ENCODE results near the gene VIM.

VIM gene

GRCh38 chr10:17210361-17210760 is 17.7 kb upstream of the VIM start:
- no peak overlapping the region for H3K27ac ChIP-seq (ENCODE audit: low read depth, low read length)
- H3K9ac ChIP-seq (ENCODE audit: low read length) = no peak overlapping the region
- no peak overlapping the region for H3K4me3 ChIP-seq (ENCODE audit: low read depth in 1 of 2, low read length in 2 of 2)
- no peaks in the 10 kb centered on the region for H3K27me3 ChIP-seq (ENCODE audit: control insufficient read depth in 1 of 2, insufficient read depth in 2 of 2, low read length in 2 of 2)
- H3K9me3 ChIP-seq (ENCODE audit: low read length) = no peaks in the 10 kb centered on the region
- H3K4me1 ChIP-seq (ENCODE audit: insufficient read depth, low read length) = no peaks in the 10 kb centered on the region
- H3K36me3 ChIP-seq (ENCODE audit: insufficient read depth, low read length) = no peaks in the 10 kb centered on the region

GRCh38 chr10:17212802-17213221 is 15.2 kb upstream of the VIM start:
- Histone ChIP-seq H3K36me3 (ENCODE audit: insufficient read depth, low read length) (no peaks in the 10 kb centered on the region), H3K4me1 (ENCODE audit: insufficient read depth, low read length) (no peaks in the 10 kb centered on the region), H3K4me3 (ENCODE audit: low read depth in 1 of 2, low read length in 2 of 2) (no peak overlapping the region), H3K27me3 (ENCODE audit: control insufficient read depth in 1 of 2, insufficient read depth in 2 of 2, low read length in 2 of 2) (no peaks in the 10 kb centered on the region), H3K9me3 (ENCODE audit: low read length) (no peaks in the 10 kb centered on the region), H3K27ac (ENCODE audit: low read depth, low read length) (no peak overlapping the region), H3K9ac (ENCODE audit: low read length) (no peak overlapping the region)

DNA sequence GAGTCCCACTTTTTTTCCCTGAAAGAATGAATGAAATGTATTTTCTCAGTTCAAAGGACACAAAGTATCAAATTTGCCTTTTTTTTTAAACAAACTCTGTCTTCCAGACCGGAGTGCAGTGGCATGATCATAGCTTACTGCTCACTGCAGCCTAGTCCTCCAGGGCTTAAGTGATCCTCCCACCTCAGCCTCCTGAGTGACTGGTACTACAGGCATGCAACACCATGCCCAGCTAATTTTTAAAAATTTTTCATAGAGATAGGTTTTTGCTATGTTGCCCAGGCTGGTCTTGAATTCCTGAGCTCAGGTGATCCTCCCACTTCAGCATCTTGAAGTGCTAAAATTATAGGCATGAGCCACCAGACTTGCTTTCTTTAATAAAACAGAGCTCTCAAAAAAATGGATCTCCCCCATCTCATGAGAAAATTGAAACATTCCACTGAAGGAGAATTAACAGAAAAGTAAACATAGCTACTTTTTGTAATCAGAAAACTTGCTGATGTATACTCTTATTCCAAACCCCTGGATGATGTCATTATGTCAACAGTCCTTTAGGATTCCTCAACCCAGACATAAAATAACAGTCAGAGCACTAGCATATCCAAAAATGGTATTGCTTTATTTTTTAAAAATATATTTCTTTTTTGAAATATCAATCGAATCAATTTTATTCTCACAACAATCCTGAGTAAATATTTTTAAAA is 14.2 kb upstream of the VIM start:
- Histone ChIP-seq H3K36me3 (ENCODE audit: insufficient read depth, low read length) (no peaks in the 10 kb centered on the region), H3K27ac (ENCODE audit: low read depth, low read length) (no peak overlapping the region), H3K27me3 (ENCODE audit: control insufficient read depth in 1 of 2, insufficient read depth in 2 of 2, low read length in 2 of 2) (no peaks in the 10 kb centered on the region), H3K9me3 (ENCODE audit: low read length) (no peaks in the 10 kb centered on the region), H3K4me3 (ENCODE audit: low read depth in 1 of 2, low read length in 2 of 2) (no peak overlapping the region), H3K4me1 (ENCODE audit: insufficient read depth, low read length) (no peaks in the 10 kb centered on the region), H3K9ac (ENCODE audit: low read length) (no peak overlapping the region)

GRCh38 chr10:17214526-17214925 is 13.5 kb upstream of the VIM start:
- no peak overlapping the region for H3K27ac ChIP-seq (ENCODE audit: low read depth, low read length)
- no peak overlapping the region for H3K9ac ChIP-seq (ENCODE audit: low read length)
- H3K27me3 ChIP-seq (ENCODE audit: control insufficient read depth in 1 of 2, insufficient read depth in 2 of 2, low read length in 2 of 2) = no peaks in the 10 kb centered on the region
- no peaks in the 10 kb centered on the region for H3K36me3 ChIP-seq (ENCODE audit: insufficient read depth, low read length)
- no peaks in the 10 kb centered on the region for H3K4me1 ChIP-seq (ENCODE audit: insufficient read depth, low read length)
- H3K4me3 ChIP-seq (ENCODE audit: low read depth in 1 of 2, low read length in 2 of 2) = no peak overlapping the region
- no peaks in the 10 kb centered on the region for H3K9me3 ChIP-seq (ENCODE audit: low read length)

- no peak overlapping the region for H3K4me3 ChIP-seq (ENCODE audit: low read depth in 1 of 2, low read length in 2 of 2)
- no peaks in the 10 kb centered on the region for H3K9me3 ChIP-seq (ENCODE audit: low read length)
- no peak overlapping the region for H3K27ac ChIP-seq (ENCODE audit: low read depth, low read length)
- H3K27me3 ChIP-seq (ENCODE audit: control insufficient read depth in 1 of 2, insufficient read depth in 2 of 2, low read length in 2 of 2) = no peaks in the 10 kb centered on the region
- no peak overlapping the region for H3K9ac ChIP-seq (ENCODE audit: low read length)
- H3K36me3 ChIP-seq (ENCODE audit: insufficient read depth, low read length) = no peaks in the 10 kb centered on the region
- no peaks in the 10 kb centered on the region for H3K4me1 ChIP-seq (ENCODE audit: insufficient read depth, low read length)
Observed at GRCh38 chr10:17214971-17215781, 12.9 kb upstream of the VIM start.

DNA sequence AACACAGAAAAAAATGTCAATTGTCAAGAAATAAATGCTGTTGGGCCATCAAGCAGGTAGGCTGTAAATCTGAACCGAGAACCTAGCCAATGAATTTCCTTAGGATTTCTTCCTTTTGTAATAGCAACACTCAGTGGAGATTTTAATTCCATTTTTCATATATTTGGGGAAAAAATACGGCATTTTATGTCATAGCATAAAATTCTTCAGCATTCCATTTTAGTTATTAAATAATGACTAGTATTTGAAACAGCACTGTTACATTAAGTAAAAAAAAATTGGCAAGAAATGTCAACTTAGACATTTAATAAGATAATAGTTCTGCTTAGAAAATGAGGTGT is 12.3 kb upstream of the VIM start:
- Histone ChIP-seq H3K9ac (ENCODE audit: low read length) (no peak overlapping the region), H3K27ac (ENCODE audit: low read depth, low read length) (no peak overlapping the region), H3K4me1 (ENCODE audit: insufficient read depth, low read length) (no peaks in the 10 kb centered on the region), H3K27me3 (ENCODE audit: control insufficient read depth in 1 of 2, insufficient read depth in 2 of 2, low read length in 2 of 2) (no peaks in the 10 kb centered on the region), H3K36me3 (ENCODE audit: insufficient read depth, low read length) (no peaks in the 10 kb centered on the region), H3K9me3 (ENCODE audit: low read length) (no peaks in the 10 kb centered on the region), H3K4me3 (ENCODE audit: low read depth in 1 of 2, low read length in 2 of 2) (no peak overlapping the region)

GRCh38 chr10:17216217-17216900 is 11.7 kb upstream of the VIM start:
- H3K9me3 ChIP-seq (ENCODE audit: low read length) = no peaks in the 10 kb centered on the region
- no peaks in the 10 kb centered on the region for H3K27me3 ChIP-seq (ENCODE audit: control insufficient read depth in 1 of 2, insufficient read depth in 2 of 2, low read length in 2 of 2)
- no peaks in the 10 kb centered on the region for H3K4me1 ChIP-seq (ENCODE audit: insufficient read depth, low read length)
- H3K4me3 ChIP-seq (ENCODE audit: low read depth in 1 of 2, low read length in 2 of 2) = no peak overlapping the region
- no peak overlapping the region for H3K9ac ChIP-seq (ENCODE audit: low read length)
- peak overlapping the region; percentile 42 for H3K27ac ChIP-seq (ENCODE audit: low read depth, low read length)
- no peaks in the 10 kb centered on the region for H3K36me3 ChIP-seq (ENCODE audit: insufficient read depth, low read length)

DNA sequence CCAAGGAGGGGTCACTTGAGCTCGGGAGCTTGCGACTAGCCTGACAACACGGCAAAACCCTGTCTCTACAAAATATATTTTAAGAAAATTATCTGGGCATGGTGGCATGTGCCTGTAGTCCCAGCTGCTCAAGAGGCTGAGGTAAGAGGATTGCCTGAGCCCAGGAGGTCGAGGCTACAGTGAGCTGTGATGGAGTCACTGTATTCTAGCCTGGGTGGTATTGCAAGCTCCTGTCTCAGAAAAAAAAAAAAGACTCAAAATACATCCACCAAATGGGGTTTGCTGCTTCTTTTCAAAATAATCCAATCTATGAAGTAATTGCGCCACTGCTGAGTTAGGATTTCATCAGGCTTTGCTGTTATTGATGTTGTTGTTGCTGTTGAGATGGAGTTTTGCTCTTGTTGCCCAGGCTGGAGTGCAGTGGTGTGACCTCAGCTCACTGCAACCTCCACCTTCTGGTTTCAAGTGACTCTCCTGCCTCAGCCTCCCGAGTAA is 11.1 kb upstream of the VIM start:
- H3K36me3 ChIP-seq (ENCODE audit: insufficient read depth, low read length) = no peaks in the 10 kb centered on the region
- no peak overlapping the region for H3K4me3 ChIP-seq (ENCODE audit: low read depth in 1 of 2, low read length in 2 of 2)
- H3K27ac ChIP-seq (ENCODE audit: low read depth, low read length) = peak overlapping the region; percentile 42
- H3K9me3 ChIP-seq (ENCODE audit: low read length) = no peaks in the 10 kb centered on the region
- no peaks in the 10 kb centered on the region for H3K27me3 ChIP-seq (ENCODE audit: control insufficient read depth in 1 of 2, insufficient read depth in 2 of 2, low read length in 2 of 2)
- no peak overlapping the region for H3K9ac ChIP-seq (ENCODE audit: low read length)
- no peaks in the 10 kb centered on the region for H3K4me1 ChIP-seq (ENCODE audit: insufficient read depth, low read length)

DNA sequence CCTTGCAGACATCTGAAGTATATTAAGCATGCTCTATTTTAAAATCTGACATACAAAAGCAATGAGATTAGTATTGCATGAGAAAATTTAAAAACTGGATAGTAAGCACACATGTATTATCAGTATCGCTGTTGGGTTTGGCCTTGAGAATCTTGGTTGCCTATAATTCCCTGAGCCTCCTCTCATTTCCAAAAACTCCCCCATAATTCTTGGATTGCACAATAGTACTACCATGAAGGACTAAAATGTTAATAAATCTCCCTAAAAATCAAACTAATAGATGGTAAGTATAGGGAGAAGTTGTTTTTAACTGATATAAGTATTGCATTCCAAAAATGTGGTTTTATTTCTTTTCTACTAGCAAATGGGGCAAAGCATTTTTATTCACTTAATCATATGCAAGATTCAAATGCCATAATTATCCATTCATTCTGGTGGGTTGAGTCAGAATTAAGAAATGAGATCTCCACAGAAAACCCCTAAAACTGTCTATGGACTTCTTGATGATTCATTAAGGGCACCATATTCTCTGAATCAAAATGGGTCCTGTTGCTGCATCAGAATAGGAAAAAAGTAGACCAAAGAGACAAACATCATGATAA is 10.3 kb upstream of the VIM start:
- no peak overlapping the region for H3K9ac ChIP-seq (ENCODE audit: low read length)
- H3K4me1 ChIP-seq (ENCODE audit: insufficient read depth, low read length) = no peaks in the 10 kb centered on the region
- H3K36me3 ChIP-seq (ENCODE audit: insufficient read depth, low read length) = no peaks in the 10 kb centered on the region
- no peak overlapping the region for H3K4me3 ChIP-seq (ENCODE audit: low read depth in 1 of 2, low read length in 2 of 2)
- H3K27me3 ChIP-seq (ENCODE audit: control insufficient read depth in 1 of 2, insufficient read depth in 2 of 2, low read length in 2 of 2) = no peaks in the 10 kb centered on the region
- H3K27ac ChIP-seq (ENCODE audit: low read depth, low read length) = no peak overlapping the region
- no peaks in the 10 kb centered on the region for H3K9me3 ChIP-seq (ENCODE audit: low read length)

- no peaks in the 10 kb centered on the region for H3K27me3 ChIP-seq (ENCODE audit: control insufficient read depth in 1 of 2, insufficient read depth in 2 of 2, low read length in 2 of 2)
- H3K36me3 ChIP-seq (ENCODE audit: insufficient read depth, low read length) = no peaks in the 10 kb centered on the region
- no peak overlapping the region for H3K4me3 ChIP-seq (ENCODE audit: low read depth in 1 of 2, low read length in 2 of 2)
- H3K9ac ChIP-seq (ENCODE audit: low read length) = no peak overlapping the region
- no peaks in the 10 kb centered on the region for H3K9me3 ChIP-seq (ENCODE audit: low read length)
- H3K27ac ChIP-seq (ENCODE audit: low read depth, low read length) = no peak overlapping the region
- H3K4me1 ChIP-seq (ENCODE audit: insufficient read depth, low read length) = no peaks in the 10 kb centered on the region
Observed at GRCh38 chr10:17219024-17219423, 9.0 kb upstream of the VIM start.

DNA sequence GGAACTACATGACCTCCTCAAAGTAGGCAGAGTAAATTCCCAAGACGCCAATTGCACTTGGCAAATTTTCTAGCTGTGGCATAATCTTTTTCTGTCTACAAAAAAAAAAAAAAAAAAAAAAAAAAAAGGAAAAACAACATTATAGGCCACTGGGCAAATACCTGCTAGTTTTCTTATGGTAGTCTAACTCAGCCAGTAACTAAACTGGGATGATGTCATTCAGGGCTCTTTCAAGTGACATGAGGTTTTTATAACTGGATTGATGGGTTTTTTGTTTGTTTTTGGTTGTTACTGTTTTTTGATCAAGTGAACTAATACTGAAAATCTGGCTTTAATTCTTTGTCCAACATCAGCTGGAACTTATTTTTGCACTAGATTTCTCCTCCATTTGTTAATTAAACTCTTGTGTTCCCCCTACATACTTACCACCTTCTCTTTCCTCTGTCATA is 7.4 kb upstream of the VIM start:
- Histone ChIP-seq H3K36me3 (ENCODE audit: insufficient read depth, low read length) (no peaks in the 10 kb centered on the region), H3K9me3 (ENCODE audit: low read length) (no peaks in the 10 kb centered on the region), H3K4me3 (ENCODE audit: low read depth in 1 of 2, low read length in 2 of 2) (no peak overlapping the region), H3K9ac (ENCODE audit: low read length) (no peak overlapping the region), H3K4me1 (ENCODE audit: insufficient read depth, low read length) (no peaks in the 10 kb centered on the region), H3K27me3 (ENCODE audit: control insufficient read depth in 1 of 2, insufficient read depth in 2 of 2, low read length in 2 of 2) (no peaks in the 10 kb centered on the region), H3K27ac (ENCODE audit: low read depth, low read length) (no peak overlapping the region)

All from muscle layer of colon (tissue), 2 donors.